Endometrium (tissue), 2 donors: ENCODE results near the gene MOV10L1.
"Not testable (repeated sequence)": the region's sequence is repeated elsewhere in the genome, so short reads cannot be mapped to it uniquely, and the experiment has no call there.

Experiments
- FAIRE-seq: peaks from 2 replicates; lab custom pipeline; 2012; peaks lifted over from hg19 to GRCh38; lab: Jason Lieb, UNC
- donor health status: control.
- donor health status: control.

The MOV10L1 gene

DNA sequence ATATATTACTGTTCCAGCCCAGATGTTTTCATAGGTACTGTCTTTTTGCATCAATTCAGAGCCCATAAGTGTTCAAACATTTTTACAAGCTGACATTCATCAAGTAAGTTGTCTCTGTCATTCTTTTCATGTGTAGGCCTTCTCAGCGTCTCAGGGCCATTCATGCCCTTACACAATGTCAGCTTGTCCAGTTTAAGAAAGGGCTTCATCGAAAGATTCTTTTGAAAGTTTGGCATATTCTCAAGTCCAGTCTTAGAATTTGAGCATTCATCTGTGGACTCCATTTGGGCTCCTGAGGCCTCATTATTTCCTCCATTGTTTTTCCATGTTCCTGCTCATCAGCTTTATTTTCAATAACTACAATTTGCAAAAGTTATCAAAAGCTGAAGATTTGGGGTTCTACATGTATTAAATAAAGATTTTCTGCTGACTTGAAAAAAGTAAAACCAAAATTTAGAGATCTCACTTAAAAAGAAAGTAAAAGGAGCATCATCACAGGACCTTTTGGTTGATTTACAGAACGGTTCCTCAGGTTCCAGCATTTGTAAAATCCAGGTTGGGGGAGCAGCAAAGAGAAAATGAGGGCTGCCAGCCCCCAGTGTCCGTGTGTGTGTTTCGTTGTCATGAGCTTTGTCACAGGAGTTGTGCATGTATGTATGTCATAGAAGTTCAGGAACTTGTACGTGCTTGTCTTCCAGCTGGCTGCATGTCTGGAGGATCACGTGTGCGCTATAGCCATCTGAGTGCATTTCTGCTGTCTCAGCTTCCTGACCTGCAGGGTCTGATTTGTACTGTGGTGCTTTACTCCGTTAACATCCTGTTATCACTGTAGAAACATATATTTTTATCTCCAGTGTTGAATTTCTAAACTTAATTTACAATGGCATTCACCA is 15.6 kb downstream of the MOV10L1 start:
- FAIRE-seq, result no peak

DNA sequence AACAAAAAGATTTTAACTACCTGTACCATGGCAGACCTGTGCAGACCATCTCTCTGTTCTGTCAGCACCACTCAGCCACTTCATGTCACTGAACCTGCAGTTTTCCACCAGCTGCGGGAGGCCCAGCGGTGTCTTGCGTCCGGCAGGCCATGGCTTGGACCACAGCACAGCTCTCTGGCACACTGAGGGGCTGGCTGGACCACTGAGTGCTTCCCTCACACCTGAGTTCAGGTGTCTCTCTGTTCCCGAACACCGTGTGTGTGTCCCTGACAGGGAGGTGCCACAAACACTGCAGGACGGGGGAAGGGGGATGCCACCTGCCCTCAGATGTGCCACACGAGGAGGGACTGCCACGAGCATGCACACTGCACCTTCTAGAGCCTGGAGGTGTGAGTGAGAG is 17.7 kb downstream of the MOV10L1 start:
- FAIRE-seq, result no peak

DNA sequence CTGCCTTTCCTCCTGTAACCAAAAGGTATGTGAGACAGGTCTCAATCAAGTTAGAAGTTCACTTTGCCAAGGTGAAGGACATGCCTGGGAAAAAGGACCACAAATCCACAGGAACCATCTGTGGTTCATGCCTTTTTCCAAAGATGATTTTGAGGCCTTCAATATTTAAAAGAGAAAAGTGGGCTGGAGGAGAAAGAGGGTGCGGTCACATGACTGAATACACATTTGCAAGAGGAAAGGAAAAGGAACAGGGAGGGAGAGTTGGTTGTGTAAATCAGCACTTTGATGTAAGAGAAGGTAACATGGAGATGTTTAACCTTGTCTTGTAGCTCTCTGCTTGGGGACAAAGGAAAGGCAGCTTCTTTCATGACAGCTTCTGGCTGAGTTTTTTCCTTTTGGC is 21.2 kb downstream of the MOV10L1 start:
- no peak for FAIRE-seq

DNA sequence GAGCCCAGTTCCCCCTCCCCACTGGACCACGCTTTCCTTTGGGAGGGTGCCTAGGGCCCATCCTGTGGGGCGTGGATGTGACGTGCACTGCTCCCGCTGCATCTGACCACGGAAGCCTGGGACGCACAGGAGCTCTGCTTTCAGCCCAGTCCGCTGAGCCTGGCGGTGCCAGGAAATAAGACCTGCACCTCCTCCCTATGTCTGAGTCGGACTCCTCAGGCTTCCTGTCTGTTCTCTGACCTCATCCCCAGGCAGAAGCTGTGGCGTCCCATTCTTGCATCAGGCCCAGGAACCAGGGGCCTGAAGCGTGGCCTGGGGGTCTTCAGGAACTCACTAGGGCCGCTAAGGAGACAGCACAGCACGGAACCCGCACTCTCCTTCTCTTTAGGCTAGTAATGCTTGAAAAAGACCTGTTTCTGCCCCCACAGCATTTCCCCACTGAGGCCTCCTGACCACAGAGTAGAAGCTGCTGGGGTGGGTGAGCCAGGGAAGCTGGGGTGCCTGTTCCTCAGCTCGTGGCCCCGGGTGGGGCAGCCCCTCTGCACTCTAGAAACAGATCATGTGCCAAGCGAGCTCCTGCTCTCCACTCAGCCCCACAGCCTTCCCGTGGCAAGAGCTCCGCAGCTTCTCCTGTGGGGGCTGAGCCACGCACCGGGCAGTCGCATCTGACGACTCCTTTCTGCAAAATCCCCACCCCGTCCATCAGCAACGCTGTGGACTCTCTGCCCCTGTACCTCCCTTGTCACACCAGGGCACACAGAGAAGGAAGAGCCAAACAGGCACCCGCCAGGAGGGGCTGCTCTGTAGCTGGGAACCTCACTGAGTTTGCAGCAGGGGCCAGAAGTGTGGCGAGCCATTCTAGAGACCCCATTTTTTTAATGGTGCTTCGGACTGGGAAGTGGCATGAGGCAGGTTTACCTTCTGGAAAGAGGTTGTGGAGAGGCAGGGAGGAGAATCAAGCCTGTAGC is 22.6 kb downstream of the MOV10L1 start:
- no peak for FAIRE-seq

DNA sequence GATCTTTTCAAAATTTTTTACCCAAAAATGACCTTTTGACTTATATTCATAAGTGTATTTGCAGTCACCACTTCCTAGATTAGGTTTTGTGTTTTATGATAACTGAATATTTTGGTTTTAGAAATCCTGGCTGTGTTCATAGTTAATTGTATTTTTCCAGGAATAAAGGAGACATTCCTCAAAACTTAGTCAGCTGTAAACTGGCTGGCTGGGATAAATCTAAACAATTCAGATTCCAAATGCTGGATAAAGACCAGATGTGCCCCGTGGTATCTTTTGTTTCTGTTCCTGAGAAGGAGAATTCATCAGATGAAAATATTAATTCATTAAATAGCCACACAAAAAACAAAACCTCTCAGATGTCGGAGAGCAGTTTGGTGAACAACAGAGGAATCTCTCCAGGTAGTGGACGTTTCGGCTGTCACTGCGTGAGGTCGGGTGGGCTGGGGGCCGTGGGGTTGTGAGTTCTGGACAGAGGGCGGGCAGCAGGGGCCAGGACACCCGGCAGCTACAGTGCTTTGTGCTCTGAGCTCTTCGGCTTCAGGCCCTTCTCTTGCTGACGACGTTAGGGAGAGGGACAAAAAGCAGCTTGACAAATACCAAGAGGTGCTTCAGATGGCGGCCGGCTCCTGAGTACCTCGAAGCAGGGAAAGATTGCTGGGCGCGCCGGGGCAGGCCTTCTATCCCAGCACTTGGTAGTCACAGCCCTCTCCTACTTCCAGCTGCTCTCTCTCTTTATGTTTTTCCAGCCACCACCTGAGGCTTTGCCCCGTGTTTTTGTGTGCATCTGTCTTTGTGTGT is 24.6 kb downstream of the MOV10L1 start:
- FAIRE-seq, result peak; percentile 98

DNA sequence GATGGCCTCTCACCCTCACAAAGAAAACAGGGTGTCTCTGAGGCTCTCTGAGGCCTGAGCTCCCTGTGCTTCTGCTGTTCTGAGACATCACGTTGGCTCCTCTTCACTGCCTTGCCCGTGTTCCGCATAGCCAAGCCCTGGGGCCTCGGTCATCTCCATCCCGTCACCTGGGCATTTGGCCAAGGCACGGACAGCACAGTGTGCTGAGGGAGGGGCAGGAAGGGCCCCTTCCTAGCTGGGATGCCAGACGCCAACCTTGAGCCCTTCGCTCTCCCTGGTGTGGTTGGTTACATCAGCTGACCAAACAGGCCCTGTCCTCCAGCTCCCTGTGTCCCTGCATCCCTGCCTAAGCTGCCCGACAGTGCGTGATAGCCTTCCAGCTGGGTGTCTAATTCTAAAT is 25.9 kb downstream of the MOV10L1 start:
- FAIRE-seq, result no peak

DNA sequence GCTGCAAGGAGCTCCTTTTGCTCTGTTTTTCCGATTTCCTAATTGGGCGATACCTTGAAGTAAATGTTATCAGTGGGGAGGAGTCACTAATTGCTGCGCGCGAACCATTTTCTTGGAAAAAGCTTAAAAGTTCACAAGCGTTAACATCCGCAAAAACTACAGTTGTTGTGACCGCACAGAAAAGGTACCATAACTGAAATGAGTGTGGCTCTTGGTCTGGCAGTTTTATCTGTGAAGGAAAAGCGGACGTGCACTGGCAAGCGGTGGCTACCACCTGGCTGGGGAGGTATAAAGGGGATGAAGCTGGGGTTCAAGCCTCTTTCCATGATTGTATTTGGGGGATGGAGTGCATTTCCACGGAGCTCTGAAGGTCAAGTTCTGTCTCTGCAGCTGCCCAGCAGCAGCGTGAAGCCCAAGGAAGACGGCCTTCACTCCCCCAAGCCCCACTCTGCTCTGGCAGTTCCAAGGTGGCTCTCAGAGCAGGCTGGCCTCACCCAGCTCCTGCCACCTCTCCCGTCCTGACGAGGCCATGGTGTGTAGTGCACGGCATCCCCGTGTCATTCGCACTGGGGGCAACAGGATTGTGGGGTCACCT is 27.5 kb downstream of the MOV10L1 start:
- no peak for FAIRE-seq

DNA sequence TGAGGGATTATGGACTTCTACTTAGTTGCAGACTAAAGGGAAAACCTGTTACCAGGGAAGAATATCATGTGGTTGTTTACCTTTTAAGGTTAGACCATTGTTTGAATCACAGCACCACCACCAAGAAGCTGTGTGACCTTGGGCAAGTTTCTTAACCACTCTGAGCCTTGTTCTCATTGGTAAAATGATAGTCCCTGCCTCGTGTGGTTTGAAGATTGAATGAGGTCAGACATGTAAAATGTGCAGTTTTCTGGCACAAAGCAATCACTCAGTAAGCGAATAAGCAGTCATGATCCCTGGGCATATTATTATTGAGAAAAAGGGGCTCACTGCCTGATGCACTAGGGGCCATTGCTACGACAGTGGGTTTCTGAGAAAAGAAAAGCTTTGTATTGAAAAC is 28.3 kb downstream of the MOV10L1 start:
- FAIRE-seq, result no peak

DNA sequence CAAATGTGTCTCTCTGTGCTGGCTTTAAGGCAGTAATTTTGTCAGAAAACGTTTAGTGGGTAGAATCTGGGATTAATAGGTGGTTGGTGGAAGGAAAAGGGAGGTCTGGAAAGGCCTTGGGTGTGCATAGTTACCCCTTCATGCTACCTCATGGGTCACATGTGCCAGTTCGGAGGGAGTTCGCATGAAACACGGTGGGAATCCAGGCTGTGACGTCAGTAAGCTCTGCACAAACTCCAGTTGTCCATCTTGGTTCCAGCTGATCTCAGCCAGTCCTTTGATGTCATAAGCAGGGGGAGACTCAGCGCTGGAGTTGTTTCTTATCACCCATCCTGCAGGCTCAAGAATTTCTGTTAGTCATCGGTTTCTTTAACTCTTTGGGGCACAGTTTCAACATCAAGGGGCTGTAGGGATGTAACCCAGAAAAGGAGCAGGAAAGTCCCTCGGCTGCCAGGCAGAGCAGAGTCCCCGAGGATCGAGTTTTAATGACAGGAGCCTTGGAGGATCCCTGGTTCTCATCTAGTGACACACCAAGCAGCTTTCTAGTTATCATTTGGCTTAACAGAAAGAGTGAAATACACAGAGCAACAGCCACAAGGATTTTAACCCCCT is 28.9 kb downstream of the MOV10L1 start:
- FAIRE-seq, result no peak

DNA sequence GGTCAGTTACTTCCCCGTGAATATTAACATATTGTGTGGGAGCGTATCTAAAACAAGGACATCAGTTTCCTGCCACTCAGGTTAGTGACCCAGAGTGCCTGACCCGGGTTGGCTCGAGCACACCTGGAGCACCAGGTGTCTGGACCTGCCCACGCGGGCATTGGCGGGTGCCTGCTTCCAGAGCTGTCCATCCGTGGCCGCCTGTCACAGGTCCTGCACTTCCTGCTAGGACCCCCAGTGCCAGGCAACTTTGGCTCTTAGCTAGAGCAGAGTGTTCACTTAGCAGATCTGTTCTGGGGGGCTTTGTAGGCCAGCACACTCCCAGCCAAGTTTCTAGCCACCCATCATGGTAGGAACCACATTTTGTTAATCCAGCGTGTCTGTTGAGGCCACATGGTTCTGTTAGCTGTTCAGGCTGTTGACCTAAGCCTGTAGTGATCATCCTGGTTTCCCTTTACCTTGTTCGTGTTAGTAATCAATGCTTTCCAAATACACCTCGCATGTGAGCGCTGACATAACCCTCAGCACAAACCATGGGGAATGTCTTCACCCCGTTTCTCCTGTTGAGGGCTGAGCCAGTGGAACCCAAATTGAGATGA is 29.5 kb downstream of the MOV10L1 start:
- no peak for FAIRE-seq

DNA sequence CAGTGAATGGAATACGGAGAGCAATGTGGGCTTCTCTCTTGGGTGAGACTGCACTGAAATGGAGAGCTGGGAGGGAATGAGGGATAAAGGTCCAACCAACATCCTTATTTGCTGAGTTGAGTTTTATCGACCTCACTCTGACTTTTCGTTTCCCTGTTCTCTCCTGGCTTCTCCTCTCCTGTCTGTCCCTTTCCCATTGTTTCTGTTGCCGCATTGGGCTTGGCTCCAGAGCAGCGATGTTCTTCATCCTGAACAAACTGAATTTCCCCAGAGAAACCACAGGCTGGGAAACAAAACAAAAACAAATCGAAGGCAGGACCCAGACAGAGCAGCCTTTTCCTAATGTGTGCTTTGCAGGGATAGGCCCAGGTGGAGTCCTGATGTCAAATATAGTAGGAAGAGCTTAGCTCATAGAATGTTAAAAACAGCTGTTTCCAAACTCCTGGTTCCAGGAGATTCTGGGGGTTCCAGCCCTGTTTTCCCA is 30.0 kb downstream of the MOV10L1 start:
- FAIRE-seq, result peak; percentile 72

DNA sequence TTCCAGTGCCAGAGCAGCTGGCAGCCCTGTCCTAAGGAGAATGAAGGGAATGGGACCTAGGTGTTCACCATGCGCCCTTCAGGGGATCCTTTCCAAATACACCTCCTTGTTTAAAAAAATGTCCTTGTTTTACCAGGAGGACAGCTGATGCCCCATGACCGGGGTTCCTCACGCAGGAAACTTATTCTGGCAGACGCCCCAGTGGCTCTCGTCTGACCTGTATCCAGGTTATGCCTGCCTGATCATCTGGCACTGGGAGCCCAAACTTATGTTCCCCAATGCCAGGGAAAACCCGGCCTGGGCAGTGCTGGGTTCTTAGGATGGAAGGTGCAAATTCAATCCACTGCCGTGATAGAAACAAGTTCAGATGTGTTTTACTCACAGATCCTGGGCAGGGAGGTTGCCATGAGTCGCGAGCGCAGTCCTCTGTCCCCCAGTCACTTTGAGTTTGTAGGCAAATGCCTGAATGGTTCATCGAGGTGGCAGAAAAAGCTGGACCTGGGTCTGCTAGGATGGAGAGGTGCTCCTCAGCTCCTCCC is 31.5 kb downstream of the MOV10L1 start:
- no peak for FAIRE-seq

DNA sequence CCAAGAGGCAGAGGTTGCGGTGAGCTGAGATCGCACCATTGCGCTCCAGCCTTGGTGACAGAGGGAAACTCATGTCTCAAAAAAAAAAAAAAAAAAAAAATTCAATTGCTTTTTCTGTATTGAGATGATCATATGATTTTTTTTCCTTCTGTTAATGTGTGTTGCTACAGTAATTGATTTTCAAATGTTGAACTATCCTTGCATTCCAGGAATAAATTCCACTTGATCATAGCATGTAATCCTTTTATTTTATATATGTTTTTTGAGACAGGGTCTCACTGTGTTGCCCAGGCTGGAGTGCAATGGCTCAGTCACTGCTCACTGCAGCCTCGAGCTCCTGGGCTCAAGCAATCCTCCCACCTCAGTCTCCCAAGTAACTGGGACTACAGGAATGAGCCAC is 33.3 kb downstream of the MOV10L1 start:
- FAIRE-seq, result no peak

DNA sequence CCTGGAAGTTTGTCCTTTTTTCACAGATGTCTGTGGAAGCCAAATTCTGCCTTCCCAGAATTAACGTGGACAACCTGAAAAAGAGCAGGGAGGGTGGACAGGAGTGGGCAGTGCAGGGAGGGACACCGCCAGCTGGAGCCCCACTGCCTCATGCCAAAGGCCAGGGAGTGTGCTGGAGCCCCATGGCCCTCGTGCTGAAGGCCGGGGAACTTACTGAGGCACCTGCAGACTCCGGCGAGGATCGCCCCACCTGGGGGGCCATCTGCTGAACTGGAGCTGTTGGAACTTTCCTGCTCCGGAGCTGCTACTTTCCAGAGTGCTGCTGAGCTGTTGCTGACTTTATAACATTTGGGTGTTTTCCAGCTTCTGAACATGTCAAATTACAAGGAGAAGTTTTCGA is 35.2 kb downstream of the MOV10L1 start:
- FAIRE-seq, result no peak

DNA sequence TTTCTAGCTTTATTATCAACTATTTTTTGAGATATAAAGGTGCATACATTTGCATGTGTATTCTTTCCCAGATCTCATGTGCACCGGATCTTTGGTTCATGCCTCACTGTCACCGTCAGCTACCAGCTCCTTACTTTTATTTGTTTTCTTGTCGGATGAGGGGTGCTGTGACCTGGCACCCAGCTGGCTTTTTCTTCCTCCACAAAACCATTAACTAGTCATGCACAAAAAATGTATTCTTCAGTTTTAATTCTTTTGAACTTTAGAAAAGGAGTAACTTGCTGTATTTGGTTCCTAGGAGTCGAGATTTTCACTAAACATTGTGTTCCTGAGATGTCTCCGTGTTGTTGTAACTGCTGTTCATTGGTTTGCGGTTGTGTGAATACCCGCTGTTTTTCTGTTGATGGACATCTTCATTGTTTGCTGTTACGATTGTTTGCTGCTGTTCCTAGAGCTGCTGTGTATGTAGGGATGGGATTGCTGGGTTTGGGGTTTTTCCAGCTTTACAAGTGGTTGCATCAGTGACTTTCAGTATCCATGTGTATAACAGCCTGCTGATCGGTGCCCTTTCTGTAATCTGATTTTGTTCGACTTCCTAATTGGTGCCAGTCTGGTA is 39.4 kb downstream of the MOV10L1 start:
- FAIRE-seq, result no peak

DNA sequence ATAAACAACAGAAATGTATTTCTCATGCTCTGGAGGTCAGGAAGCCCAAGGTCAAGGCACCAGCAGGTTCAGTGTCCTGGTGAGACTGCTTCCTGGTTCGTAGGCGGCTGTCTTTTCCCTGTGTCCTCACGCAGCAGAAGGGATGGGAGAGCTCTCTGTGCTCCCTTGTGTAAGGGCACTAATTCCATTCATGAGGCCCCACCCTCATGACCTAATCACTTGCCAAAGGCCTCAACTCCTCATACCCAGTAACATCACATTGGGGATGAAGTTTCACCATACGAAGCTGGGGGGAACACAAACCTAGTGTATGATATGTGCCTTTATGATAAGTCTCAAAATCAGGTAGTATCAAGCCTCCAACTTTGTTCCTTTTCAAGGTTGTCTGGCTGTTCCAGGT is 42.1 kb downstream of the MOV10L1 start:
- FAIRE-seq, result no peak

DNA sequence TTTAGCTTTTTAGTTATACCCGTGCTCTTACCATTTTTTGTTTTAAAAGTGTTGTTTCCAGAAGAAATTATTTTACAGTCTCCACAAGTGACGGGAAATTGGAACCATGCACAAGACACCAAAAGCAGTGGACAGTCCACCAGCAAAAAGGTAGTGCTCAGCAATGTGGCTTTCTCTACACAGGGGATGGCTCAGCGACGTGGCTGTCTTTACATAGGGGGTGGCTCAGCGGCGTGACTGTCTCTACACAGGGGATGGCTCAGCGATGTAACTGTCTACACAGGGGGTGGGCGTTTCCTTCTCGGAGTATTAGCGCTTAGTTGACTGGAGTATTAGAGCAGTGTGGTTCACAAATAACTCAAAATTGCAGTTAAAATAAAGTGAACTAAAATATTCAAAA is 44.7 kb downstream of the MOV10L1 start:
- FAIRE-seq, result no peak

DNA sequence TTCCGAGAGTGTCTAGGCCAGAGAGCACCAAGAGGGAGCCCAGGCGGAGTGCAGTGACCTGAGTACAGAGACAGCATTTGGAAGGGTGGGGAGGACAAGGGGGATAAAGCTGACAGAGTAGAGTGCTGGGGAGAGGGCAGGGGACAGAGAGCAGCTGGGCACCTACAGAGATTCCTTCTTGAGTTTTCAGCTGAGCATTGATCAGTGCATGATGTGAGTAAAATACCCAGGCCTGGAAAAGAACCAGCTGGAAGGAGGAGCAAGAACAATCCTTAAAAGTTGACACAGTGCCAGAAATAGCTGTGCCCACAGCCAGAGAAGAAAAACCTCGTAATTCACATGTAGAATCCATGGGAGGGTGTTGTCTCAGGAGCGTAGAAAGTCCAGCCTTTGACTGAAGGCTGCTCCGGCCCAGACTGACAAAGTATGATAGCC is 46.8 kb downstream of the MOV10L1 start:
- no peak for FAIRE-seq

DNA sequence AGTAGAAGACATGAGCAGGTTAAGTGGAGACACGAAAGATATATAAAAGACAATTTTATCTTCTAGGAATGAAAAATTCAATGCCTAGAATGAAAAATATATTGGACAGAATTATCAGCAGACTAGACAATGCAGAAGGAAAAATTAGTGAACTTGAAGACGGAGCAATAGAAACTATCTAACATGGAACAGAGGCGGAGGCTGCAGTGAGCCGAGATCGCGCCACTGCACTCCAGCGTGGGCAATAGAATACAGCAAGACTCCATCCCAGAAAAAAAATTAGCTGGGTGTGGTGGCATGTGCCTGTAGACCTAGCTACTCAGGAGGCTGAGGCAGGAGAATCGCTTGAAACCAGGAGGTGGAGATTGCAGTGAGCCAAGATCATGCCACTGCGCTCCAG is 47.5 kb downstream of the MOV10L1 start:
- not testable (repeated sequence) for FAIRE-seq

DNA sequence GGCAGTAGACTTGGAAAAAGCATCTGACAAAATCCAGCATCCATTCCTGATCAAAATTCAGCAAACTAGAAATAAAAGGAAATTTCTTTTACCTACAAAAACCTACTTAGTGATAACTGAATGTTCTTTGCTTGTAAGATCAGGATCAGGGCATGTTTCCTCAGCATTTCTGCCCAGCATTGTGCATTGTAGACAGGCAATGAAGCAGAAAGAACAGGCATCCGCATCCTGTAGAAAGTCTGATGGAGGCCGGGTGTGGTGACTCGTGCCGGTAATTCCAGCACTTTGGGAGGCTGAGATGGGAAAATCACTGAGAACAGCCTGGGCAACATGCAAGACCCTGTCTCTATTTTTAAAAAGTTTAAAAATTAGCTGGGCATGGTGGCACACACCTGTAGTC is 48.2 kb downstream of the MOV10L1 start:
- no peak for FAIRE-seq
